ENCODE data around the gene SPDYC.

- TF ChIP-seq CTCF (IDR thresholded peaks at IDR 0.05; ENCODE audit: low read length) (no peak), EZH2 (IDR thresholded peaks at IDR 0.05; ENCODE audit: borderline replicate concordance, low read length) (no peak)
These were observed 36.4 kb downstream of the SPDYC start for GRCh38 chr11:65206441-65206841.

All from OCI-LY1 (cell line).